ACC112 (cell line): ENCODE results near the gene STRA6.

ENCODE experiments used
- H2AFZ ChIP-seq: fragments of 200-600 bp; sonication (generic); one replicate; pipeline ENCODE4 v1.6.0; 2017; ENCODE audit warnings: antibody characterized with exemption, low read length; ENCODE audit not compliant: unreplicated experiment
- H3K27ac ChIP-seq: fragments of 200-600 bp; sonication (generic); 2 replicates; pipeline ENCODE4 v1.5.1; 2014; ENCODE audit warnings: low read depth, mild to moderate bottlenecking, antibody characterized with exemption, low read length, moderate library complexity
- H3K27me3 ChIP-seq: fragments of 200-600 bp; sonication (generic); 2 replicates; pipeline ENCODE4 v1.6.1; 2014; ENCODE audit warnings: mild to moderate bottlenecking, antibody characterized with exemption, low read length, moderate library complexity, mixed read lengths; ENCODE audit not compliant: insufficient read depth
- H3K36me3 ChIP-seq: fragments of 200-600 bp; sonication (generic); 2 replicates; pipeline ENCODE4 v1.6.1; 2016; ENCODE audit warnings: mild to moderate bottlenecking, antibody characterized with exemption, low read length, moderate library complexity, mixed read lengths; ENCODE audit not compliant: insufficient read depth
- H3K4me1 ChIP-seq: fragments of 200-600 bp; sonication (generic); one replicate; pipeline ENCODE4 v1.6.1; 2016; ENCODE audit warnings: low read length, mixed read lengths; ENCODE audit not compliant: insufficient read depth, unreplicated experiment, control insufficient read depth
- H3K4me3 ChIP-seq: fragments of 200-600 bp; sonication (generic); 2 replicates; pipeline ENCODE4 v1.5.1; 2014; ENCODE audit warnings: mild to moderate bottlenecking, low read depth, low read length
- H3K79me2 ChIP-seq: fragments of 200-600 bp; sonication (generic); one replicate; pipeline ENCODE4 v1.6.0; 2016; ENCODE audit warnings: low read length; ENCODE audit not compliant: control insufficient read depth, unreplicated experiment, insufficient read depth

STRA6 gene

DNA sequence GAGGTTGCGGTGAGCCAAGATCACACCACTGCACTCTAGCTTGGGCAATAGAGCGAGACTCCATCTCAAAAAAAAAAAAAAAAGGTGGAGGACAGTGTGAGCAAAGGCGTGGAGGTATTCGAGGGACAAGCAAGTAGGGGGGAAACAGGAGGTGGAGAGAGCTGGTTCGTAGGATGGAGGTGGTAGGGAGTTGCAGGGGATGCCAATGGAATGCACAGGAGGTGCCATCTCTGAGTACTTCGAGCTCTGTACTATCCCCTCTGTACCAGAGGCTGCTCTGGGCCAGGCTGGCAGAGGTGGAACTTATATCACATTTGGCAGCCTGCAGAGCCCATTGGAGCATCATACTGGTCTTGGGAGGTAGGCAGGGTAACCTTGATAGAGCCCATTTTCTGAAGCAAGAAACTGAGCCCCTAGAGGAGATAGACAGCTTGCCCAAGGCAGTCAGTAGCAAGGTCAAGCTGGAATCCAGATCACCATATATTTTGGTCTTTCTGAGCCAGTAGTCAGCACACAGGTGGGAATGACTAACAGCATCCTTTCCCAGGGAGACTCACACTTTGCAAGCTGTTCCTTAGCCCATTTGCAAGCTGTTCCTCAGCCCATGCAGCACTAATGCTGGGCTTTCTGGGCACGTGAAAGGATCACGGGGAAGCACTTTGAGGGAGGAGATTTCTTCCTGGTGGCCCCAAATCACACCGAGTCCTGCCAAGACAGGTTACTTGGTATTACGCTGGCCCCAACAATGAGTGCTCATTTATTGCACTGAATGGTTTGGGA, 24.4 kb upstream of the STRA6 start:
- Histone ChIP-seq H2AFZ (no peak overlapping the region), H3K4me1 (peaks cover 3% of the 10 kb centered on the region), H3K36me3 (no peaks in the 10 kb centered on the region), H3K27ac (no peak overlapping the region), H3K4me3 (no peak overlapping the region), H3K27me3 (no peaks in the 10 kb centered on the region), H3K79me2 (no peaks in the 10 kb centered on the region)

DNA sequence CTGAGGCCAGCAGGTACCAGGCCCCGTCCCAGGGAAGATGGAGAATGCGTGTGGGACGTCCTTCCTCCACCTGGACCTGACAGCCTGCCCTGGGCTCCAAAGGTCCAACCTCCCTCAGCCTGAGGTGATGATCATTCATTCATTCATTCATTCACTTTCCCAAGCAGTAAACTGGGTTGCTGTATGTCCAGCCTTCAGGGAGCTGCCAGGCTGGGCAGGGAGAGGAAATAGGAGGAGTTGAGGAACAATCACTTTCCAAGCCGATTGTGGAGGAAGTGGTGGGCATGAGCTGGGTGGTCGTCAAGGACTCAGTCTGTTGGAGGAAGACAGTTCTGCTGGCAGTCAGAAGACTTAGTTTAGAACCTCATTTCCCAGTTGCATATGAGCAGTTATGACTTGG, 23.3 kb upstream of the STRA6 start:
- no peak overlapping the region for H3K27ac ChIP-seq
- H2AFZ ChIP-seq: no peak overlapping the region
- no peaks in the 10 kb centered on the region for H3K36me3 ChIP-seq
- H3K27me3 ChIP-seq: no peaks in the 10 kb centered on the region
- H3K4me3 ChIP-seq: no peak overlapping the region
- no peaks in the 10 kb centered on the region for H3K79me2 ChIP-seq
- H3K4me1 ChIP-seq: peaks cover 3% of the 10 kb centered on the region

DNA sequence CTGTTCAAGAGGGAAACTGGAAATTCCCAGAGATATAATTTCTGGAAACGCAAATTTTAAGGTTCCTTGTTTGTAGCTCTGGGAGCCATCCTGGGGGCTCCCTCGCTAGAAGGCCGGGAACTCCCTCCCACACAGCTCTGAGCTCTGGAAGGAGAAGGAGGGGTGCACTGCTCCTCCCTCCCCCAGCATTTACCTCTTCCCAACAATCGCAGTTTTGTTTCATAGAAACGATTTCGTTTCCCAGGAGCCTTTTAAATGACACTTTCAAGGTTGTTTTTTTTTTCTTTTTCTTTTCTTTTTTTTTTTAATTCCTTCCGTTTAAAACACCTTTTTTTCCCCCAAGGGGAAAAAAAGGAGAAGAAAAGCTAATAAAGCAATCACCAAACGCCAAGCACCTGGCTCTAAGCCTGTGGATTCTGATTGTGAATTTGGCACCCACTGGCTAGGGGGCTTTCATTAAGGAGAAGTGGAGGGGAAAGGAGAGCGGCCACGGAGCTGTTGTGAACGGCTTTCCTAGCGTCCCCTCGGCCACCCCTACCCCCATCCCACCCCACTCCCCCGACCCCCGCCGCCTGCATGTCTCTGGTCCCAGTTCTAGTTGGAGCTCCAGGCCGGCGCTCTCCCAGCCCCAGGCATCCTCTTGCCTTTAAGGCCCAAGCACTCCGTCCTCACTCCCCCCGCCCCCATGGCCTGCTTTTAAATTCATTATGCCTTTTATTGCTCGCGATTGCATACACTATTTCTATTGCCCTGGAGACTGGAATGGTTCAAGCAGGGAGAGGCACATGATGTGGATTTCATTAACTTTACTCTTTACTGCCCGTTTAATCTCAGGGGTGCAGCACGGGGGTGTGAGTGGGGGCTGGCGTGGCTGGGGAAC, 19.9 kb upstream of the STRA6 start:
- Histone ChIP-seq H2AFZ (no peak overlapping the region), H3K4me1 (peaks cover 3% of the 10 kb centered on the region), H3K27me3 (peaks cover 4% of the 10 kb centered on the region; the same call in 1 of the 2 replicates), H3K79me2 (no peaks in the 10 kb centered on the region), H3K4me3 (no peak overlapping the region), H3K27ac (no peak overlapping the region), H3K36me3 (no peaks in the 10 kb centered on the region)

DNA sequence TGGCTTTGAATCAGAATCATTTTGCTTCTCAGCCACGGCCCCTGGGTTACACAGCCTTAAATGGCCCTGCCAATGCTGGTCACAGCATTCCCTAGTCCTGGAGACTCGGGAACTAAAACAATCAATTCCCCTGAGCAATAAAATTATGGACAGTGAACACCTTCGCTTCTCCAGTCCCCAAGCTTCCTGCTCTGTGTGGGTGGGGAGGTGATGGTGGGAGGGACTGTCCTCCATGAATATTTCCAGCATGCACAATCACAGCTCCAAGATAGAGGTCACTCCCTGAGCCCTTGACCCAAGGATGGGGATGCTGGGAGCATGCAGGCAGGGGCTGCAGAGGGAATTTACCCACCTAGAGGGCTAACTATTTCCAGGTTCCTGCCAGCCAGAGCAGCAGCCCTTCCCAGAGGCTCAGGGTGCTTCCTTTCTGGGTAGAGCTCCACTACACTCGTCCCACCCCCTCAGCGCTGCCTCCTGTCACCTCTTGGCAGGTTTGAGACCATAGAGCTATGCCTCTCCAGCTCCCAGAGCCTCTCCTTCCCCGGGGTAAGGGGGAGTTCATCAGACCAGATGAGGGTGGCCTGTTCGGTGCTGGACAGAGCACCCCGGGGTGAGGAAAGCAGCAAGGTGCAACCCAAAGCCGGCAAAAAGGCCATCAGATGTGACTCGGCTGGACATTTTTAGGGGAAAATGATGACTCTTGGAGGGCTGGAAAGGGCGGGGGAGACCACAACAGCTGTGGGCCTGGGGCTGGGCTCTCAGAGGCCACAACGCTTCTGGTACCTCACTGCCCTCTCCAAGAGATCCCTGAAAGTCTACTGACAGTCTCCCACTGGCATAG, 19.0 kb upstream of the STRA6 start:
- H3K27ac ChIP-seq: no peak overlapping the region
- H3K4me1 ChIP-seq: peaks cover 3% of the 10 kb centered on the region
- H2AFZ ChIP-seq: no peak overlapping the region
- peaks cover 4% of the 10 kb centered on the region; the same call in 1 of the 2 replicates for H3K27me3 ChIP-seq
- no peak overlapping the region for H3K4me3 ChIP-seq
- no peaks in the 10 kb centered on the region for H3K36me3 ChIP-seq
- H3K79me2 ChIP-seq: no peaks in the 10 kb centered on the region

DNA sequence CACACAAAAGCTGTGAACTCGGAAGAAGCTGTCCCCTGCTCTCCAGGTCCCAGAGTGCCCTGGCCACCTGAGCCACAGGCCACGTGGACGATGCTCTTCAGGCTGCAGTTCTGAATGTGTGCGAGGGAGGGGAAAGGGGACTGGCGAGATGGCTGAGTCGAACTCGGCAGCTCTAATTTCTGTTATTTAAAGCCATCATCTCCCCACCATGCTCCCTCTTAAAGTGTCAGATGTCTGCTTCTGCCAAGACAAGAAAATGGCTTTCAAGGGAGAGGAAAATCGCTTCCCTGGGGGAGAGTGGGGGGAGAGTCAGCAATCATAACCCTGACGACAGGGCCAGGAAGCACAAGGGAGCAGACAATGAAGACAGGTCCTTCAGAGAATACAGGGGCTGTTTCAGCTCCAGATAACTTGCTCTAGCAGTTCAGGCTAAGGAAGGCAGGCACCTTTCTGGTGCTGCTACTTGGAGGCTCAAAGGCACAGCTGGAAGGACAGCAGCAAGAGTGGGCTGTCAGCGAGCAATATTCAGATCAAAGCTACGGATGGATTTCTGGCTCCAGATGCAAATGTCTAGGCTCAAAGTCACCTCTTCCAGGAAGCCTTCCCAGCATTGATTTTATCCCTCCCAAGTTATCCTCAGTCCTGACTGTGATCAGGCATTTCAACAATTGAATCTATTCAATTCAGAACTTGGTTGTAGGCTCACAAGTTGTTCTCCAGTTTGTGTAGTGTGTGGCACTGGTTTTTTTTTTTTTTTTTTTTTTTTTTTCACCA, 18.1 kb upstream of the STRA6 start:
- Histone ChIP-seq H2AFZ (no peak overlapping the region), H3K36me3 (no peaks in the 10 kb centered on the region), H3K4me3 (no peak overlapping the region), H3K27me3 (peaks cover 4% of the 10 kb centered on the region; the same call in 1 of the 2 replicates), H3K27ac (no peak overlapping the region), H3K4me1 (peaks cover 9% of the 10 kb centered on the region), H3K79me2 (no peaks in the 10 kb centered on the region)

DNA sequence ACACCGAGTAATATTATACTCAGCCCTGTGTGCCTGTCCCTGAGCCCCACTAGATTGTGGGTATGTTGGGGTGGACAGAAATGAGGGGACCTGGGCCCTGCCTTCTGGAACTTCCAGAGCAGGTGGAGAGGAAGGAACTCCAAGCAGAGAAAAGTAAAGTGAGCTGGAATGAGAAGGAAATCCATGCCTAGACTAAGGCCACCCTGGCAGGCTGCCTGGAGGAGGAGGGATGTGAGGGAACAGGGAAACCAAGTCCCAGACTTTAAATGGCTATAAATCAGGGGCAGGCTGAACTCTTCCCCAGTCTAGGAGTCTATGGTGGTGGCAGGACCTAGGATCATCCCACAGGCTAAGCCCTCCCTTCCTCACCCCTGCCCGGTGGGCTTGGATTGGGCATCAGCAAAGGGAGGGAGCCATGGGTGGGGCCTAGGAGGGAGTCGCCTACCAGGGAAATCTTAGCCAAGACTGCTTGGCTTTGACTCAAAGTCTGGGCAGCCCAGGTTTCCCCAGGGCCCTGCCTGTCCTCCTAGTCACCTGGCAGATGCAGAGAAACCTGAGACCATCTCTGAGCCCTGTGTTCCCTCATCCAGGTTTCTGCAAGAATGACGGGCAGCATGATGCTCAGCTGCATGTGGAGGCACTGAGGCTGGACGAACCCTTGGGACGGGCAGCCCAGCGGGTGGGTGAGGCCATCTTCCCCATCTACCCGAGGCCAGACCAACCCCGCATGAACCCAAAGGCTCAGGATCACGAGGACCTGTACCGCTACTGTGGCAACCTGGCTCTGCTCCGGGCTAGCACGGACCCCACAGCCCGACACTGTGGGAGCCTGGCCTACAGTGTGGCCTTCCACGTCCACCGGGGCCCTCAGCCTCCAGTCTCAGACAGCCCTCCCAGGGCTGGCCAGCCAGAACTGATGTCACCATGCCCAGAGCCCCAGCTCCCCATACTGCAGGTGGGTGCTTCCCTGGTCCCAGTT, 15.6 kb upstream of the STRA6 start:
- Histone ChIP-seq H3K4me1 (peaks cover 17% of the 10 kb centered on the region), H2AFZ (no peak overlapping the region), H3K27me3 (peaks cover 4% of the 10 kb centered on the region; the same call in 1 of the 2 replicates), H3K79me2 (no peaks in the 10 kb centered on the region), H3K4me3 (no peak overlapping the region), H3K27ac (no peak overlapping the region), H3K36me3 (no peaks in the 10 kb centered on the region)

DNA sequence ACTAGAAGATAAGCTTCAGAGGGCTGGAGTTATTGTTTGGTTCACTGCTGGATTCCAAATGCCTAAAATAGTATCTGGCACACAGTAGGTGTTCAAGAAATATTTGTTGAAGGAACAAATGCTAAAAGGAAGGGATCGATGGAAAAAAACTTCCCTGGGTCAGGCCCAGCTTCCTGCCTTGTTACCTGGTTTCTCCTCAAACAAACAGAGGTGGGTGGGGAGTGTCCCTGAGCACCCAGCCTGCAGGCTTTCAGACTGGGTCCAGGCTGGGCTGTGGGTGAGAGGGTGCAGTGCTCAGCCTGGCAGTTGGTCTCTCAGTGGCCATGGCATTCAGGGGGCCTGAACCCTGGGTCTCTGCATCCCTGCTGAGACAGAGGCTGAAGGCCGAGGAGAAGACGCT, 14.4 kb upstream of the STRA6 start:
- H3K4me1 ChIP-seq: peaks cover 17% of the 10 kb centered on the region
- H2AFZ ChIP-seq: no peak overlapping the region
- H3K27me3 ChIP-seq: peaks cover 4% of the 10 kb centered on the region; the same call in 1 of the 2 replicates
- H3K36me3 ChIP-seq: no peaks in the 10 kb centered on the region
- no peak overlapping the region for H3K4me3 ChIP-seq
- H3K27ac ChIP-seq: no peak overlapping the region
- H3K79me2 ChIP-seq: no peaks in the 10 kb centered on the region

DNA sequence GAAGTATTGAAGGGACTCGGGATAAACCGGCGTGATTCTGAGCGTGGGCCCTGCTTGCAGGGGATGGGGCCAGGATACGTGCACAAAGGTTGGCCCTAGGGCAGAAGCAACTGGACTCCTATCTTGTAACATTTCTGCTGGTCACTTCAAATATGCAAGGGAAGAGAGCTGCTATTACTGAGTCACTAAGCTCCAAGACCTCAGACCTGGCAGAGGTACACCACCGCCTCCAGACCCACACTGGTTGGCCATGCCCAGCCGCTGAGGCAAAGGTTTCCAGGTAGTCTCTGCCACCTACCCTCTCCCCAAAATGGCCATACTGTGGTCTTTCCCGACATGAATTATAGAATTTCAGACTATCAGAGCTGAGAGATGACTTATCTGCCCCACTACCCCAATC, 13.4 kb upstream of the STRA6 start:
- Histone ChIP-seq H3K36me3 (no peaks in the 10 kb centered on the region), H3K27ac (no peak overlapping the region), H3K4me1 (peaks cover 17% of the 10 kb centered on the region), H3K79me2 (no peaks in the 10 kb centered on the region), H3K27me3 (peaks cover 4% of the 10 kb centered on the region; the same call in 1 of the 2 replicates), H2AFZ (no peak overlapping the region), H3K4me3 (no peak overlapping the region)

DNA sequence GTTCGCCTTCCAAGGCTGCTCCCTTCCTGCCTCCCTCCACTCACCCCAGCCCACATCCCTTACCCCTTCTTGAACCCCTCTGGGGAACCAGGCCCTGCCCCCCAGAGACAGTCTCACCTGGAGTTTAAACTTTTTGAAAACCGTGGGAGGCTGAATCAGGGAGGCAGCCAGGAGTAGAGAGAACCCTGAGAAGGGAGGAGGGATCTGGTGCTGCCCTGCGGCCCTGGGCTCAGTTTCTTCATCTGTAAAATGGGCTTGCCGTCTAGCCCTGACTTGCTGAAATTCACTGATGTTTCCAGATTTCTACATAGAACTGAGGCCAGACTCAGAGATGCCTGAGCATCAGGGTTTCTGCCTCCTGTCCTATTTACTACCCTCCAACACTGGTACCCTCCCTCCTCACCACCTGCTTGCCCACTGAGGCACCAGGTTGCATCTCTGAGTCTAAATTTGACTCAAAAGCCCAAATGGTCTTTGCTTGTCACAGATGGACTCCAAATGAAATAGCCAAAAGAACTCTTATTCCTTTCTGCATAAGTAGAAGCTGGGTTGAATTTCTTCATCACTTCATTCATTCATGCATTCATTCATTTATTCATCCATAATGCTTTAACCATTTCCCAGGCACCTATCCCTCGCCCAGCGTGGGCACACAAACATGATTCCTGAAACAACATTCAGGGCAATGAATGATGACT, 11.9 kb upstream of the STRA6 start:
- H3K4me1 ChIP-seq: peaks cover 31% of the 10 kb centered on the region
- no peak overlapping the region for H3K4me3 ChIP-seq
- H3K27me3 ChIP-seq: peaks cover 2% of the 10 kb centered on the region; the same call in 1 of the 2 replicates
- H3K79me2 ChIP-seq: no peaks in the 10 kb centered on the region
- H3K36me3 ChIP-seq: no peaks in the 10 kb centered on the region
- no peak overlapping the region for H3K27ac ChIP-seq
- H2AFZ ChIP-seq: no peak overlapping the region
